Right lobe of liver (tissue), 4 donors: ENCODE results near the gene OR9A2.

Experiments
- POLR2A ChIP-seq: fragments of 450-650 bp; IDR thresholded peaks from one replicate; pipeline ENCODE4 v1.6.1; 2017; ENCODE audit warnings: antibody characterized with exemption, mild to moderate bottlenecking
- TF ChIP-seq, protein P1 (sequence below), 4 donors: fragments of 200-600 bp in 3 of 4; fragments of 450-650 bp in 1 of 4; IDR thresholded peaks; one replicate each; pipeline versions ENCODE4 v1.5.1 to v1.8.0; 2016 to 2022; ENCODE audit warnings: antibody characterized with exemption in 4 of 4, mild to moderate bottlenecking in 2 of 4
- donor health status: DM: no; HTN: no; CAD: no.
- donor health status: DM: no; HTN: no; CAD: no.
- donor health status: DM: no; HTN: yes; CAD: no.

DNA sequence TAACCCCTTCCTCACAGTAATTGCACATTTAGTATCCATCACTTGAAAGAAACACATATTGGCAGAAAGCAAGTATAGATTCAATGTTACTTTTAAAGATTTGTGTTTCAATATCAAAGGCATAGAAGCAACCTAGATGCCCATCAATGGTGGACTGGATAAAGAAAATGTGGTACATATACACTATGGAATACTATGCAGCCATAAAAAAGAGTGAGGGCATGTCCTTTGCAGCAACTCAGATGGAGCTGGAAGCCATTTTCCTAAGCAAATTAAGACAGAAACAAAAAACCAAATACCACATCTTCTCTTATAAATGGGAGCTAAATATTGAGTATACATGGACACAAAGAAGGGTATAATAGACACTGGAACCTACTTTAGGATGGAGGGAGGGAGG lies 28.8 kb upstream of the OR9A2 start:
- TF ChIP-seq, protein P1, sequence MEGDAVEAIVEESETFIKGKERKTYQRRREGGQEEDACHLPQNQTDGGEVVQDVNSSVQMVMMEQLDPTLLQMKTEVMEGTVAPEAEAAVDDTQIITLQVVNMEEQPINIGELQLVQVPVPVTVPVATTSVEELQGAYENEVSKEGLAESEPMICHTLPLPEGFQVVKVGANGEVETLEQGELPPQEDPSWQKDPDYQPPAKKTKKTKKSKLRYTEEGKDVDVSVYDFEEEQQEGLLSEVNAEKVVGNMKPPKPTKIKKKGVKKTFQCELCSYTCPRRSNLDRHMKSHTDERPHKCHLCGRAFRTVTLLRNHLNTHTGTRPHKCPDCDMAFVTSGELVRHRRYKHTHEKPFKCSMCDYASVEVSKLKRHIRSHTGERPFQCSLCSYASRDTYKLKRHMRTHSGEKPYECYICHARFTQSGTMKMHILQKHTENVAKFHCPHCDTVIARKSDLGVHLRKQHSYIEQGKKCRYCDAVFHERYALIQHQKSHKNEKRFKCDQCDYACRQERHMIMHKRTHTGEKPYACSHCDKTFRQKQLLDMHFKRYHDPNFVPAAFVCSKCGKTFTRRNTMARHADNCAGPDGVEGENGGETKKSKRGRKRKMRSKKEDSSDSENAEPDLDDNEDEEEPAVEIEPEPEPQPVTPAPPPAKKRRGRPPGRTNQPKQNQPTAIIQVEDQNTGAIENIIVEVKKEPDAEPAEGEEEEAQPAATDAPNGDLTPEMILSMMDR (IDR thresholded peaks at IDR 0.05): no peak
- no peak for TF ChIP-seq POLR2A
